Activated B cell treated with CpG ODN at 0.5 μM for 24 hours (primary cell): ENCODE data around the gene ANXA4. TPM values are rescaled to one million over a fixed set of nuclear protein-coding genes. Genes with fewer than 3 reads are reported as not detected.

ENCODE experiments used
- ATAC-seq: fragments of 200-7000 bp; cut with Tn5 transposase; one replicate; pipeline ENCODE4 v1.10.0; 2021; ENCODE audit warnings: low read depth, mild to moderate bottlenecking, moderate library complexity
- CTCF ChIA-PET: fragments of 350-600 bp; sonication (Branson Sonifier 250); formaldehyde crosslinking; loops from one replicate; lab custom pipeline; 2021; ENCODE audit warnings: antibody characterized with exemption; lab: Charles Lee
- POLR2A ChIA-PET: fragments of 350-600 bp; sonication (Branson Sonifier 250); formaldehyde crosslinking; loops from one replicate; lab custom pipeline; 2021; ENCODE audit warnings: antibody characterized with exemption; lab: Charles Lee
- DNase-seq: peaks from one replicate; pipeline ENCODE4 v3.0.0; 2022
- H3K27ac Mint-ChIP-seq: one replicate; pipeline ENCODE4 v1.8.0; 2020; ENCODE audit warnings: mixed read lengths
- H3K27me3 Mint-ChIP-seq: one replicate; pipeline ENCODE4 v1.8.0; 2021; ENCODE audit warnings: mixed read lengths
- H3K36me3 Mint-ChIP-seq: one replicate; pipeline ENCODE4 v1.8.0; 2021; ENCODE audit warnings: low read depth, mixed read lengths
- H3K4me1 Mint-ChIP-seq: one replicate; pipeline ENCODE4 v1.8.0; 2021; ENCODE audit warnings: mixed read lengths
- H3K4me3 Mint-ChIP-seq: one replicate; pipeline ENCODE4 v1.8.0; 2020; ENCODE audit warnings: mild to moderate bottlenecking, mixed read lengths
- H3K9me3 Mint-ChIP-seq: one replicate; pipeline ENCODE4 v1.8.0; 2020; ENCODE audit warnings: mixed read lengths
- intact Hi-C: fragments of 100-400 bp; cut with micrococcal nuclease; formaldehyde crosslinking; loops from one replicate; pipeline ENCODE4 v1.15.1; 2024
- total RNA-seq: library from RNA; stranded (reverse); gene quantifications from 2 replicates; pipeline ENCODE4 v1.2.3, GENCODE V29; 2022
- TF ChIP-seq, protein P1 (sequence below): fragments of 200-600 bp; IDR thresholded peaks from one replicate; pipeline ENCODE4 v1.8.0; 2022; ENCODE audit warnings: antibody characterized with exemption, mild to moderate bottlenecking

ANXA4 gene
- total RNA-seq, 1 donor from 2014 or later, result 32.0 TPM

DNA sequence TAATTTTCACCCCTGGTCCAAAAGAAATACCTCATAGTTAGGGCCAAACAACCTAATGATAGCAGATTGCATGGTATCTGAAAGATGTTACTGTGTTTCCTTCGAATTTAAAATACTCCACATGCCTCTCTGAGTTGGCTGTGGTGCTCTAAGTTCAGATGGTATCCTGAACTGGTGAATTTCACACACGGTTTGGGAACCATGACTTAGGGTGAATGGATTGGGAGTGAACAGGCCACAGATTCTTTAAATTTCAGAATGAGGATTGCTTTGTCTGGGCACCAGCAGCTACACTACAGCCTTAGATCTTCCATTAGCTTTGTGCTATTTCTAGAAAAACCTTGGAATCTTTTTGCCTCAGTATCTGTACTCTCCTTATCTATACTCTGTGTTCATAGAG lies 93.7 kb downstream of the ANXA4 start:
- H3K27ac Mint-ChIP-seq, result no peak overlapping the region
- H3K4me1 Mint-ChIP-seq, result peaks cover 42% of the 10 kb centered on the region
- H3K36me3 Mint-ChIP-seq, result peaks cover 29% of the 10 kb centered on the region
- no peak for ATAC-seq
- ChIA-PET POLR2A (no interaction called here), CTCF (no interaction called here)
- no peaks in the 10 kb centered on the region for H3K9me3 Mint-ChIP-seq
- TF ChIP-seq, protein P1, sequence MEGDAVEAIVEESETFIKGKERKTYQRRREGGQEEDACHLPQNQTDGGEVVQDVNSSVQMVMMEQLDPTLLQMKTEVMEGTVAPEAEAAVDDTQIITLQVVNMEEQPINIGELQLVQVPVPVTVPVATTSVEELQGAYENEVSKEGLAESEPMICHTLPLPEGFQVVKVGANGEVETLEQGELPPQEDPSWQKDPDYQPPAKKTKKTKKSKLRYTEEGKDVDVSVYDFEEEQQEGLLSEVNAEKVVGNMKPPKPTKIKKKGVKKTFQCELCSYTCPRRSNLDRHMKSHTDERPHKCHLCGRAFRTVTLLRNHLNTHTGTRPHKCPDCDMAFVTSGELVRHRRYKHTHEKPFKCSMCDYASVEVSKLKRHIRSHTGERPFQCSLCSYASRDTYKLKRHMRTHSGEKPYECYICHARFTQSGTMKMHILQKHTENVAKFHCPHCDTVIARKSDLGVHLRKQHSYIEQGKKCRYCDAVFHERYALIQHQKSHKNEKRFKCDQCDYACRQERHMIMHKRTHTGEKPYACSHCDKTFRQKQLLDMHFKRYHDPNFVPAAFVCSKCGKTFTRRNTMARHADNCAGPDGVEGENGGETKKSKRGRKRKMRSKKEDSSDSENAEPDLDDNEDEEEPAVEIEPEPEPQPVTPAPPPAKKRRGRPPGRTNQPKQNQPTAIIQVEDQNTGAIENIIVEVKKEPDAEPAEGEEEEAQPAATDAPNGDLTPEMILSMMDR, result no peak
- no peak for DNase-seq
- H3K27me3 Mint-ChIP-seq, result no peaks in the 10 kb centered on the region
- no peak overlapping the region for H3K4me3 Mint-ChIP-seq
- intact Hi-C loops, result no loop called here

DNA sequence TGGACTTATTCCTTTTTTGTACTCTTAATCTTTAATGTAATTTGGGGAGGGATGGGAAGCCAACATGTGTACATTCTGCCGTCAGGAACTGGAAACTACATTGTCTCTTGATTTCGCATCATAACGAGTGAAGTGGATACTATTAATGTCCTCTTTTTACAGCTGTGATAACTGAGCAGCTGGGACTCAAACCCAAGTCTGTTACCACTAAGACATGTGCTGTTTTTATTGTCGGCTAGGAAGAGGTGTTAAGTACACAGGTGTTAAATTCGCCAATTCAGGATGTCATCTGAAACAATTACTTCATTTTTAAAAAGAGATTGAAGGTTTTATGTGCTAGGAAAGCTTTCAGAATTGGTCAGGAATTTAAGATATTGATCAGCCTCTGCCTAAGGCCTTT lies 94.4 kb downstream of the ANXA4 start:
- ChIA-PET CTCF (interaction anchor here (1.1 kb wide), 1 partner anchor 111 kb away, joined by 3 read pairs; no protein-coding TSS in a partner anchor), POLR2A (no interaction called here)
- intact Hi-C loops, result no loop called here
- peaks cover 29% of the 10 kb centered on the region for H3K36me3 Mint-ChIP-seq
- no peak for ATAC-seq
- TF ChIP-seq, protein P1, result no peak
- H3K9me3 Mint-ChIP-seq, result no peaks in the 10 kb centered on the region
- no peak for DNase-seq
- H3K27me3 Mint-ChIP-seq, result no peaks in the 10 kb centered on the region
- peak overlapping the region; percentile 36 for H3K27ac Mint-ChIP-seq
- peaks cover 37% of the 10 kb centered on the region for H3K4me1 Mint-ChIP-seq
- H3K4me3 Mint-ChIP-seq, result no peak overlapping the region

DNA sequence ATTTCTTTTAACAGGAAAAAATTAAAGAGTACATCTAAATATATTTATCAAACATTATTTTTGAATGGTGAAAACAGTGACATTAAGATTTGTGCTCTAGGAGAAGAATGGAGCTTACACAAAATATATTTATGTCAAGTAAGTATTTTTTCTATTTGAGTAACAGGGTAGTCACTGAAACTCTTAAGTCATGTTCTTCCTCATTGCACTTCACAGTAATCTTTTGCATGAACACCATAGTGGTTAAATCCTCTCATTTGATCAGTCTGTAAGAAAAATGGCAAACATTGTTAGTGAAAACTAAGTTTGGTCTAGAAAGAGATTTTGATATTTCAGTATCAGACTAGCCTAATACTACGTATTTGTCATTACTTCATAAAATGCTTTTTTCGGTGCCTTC lies 95.6 kb downstream of the ANXA4 start:
- CTCF ChIA-PET, result interaction anchor here (1.1 kb wide), 1 partner anchor 113 kb away, joined by 3 read pairs; no protein-coding TSS in a partner anchor
- POLR2A ChIA-PET, result no interaction called here
- Mint-ChIP-seq H3K27me3 (no peaks in the 10 kb centered on the region), H3K9me3 (no peaks in the 10 kb centered on the region), H3K27ac (no peak overlapping the region), H3K36me3 (peaks cover 33% of the 10 kb centered on the region), H3K4me3 (no peak overlapping the region), H3K4me1 (peaks cover 27% of the 10 kb centered on the region)
- intact Hi-C loops, result no loop called here
- TF ChIP-seq, protein P1, result no peak
- DNase-seq, result no peak
- no peak for ATAC-seq

DNA sequence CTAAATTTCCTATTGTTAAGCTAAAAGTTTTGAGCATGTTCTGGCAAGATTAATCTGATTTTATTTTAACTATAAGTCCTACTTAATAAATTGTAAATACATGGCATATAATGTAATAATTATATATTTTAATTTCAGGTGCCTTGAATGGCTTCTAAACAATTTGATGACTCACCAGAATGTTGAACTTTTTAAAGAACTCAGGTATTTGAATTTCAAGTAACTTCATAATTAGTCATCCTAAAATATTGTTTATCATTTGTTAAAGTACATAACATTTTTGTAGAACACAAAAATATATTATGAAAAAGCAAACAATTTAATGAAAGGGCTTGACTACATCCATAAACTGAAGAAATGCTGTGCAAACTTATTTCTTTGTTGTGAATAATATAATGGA lies 102.1 kb downstream of the ANXA4 start:
- peaks cover 55% of the 10 kb centered on the region for H3K36me3 Mint-ChIP-seq
- no peaks in the 10 kb centered on the region for H3K9me3 Mint-ChIP-seq
- no peak for DNase-seq
- TF ChIP-seq, protein P1, result no peak
- intact Hi-C loops, result no loop called here
- H3K4me3 Mint-ChIP-seq, result no peak overlapping the region
- H3K27me3 Mint-ChIP-seq, result no peaks in the 10 kb centered on the region
- ATAC-seq, result no peak
- ChIA-PET POLR2A (no interaction called here), CTCF (no interaction called here)
- H3K4me1 Mint-ChIP-seq, result no peaks in the 10 kb centered on the region
- no peak overlapping the region for H3K27ac Mint-ChIP-seq

DNA sequence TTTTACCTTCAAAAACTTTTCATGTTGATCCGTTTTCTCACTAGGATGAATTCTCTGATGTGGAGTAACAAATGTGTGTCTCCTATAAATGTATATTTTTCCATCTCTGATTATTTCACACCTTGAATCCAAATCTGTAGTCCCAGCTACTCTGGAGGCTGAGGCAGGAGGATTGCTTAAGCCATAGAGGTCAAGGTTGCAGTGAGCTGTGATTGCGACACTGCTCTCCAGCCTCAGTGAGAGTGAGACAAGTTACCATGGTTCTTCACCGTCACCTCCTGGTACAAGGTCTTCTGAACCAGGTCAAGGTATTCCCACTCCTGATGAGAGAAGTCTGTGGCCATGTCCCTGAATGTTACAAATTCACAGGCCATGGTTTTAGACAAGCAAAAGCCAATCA lies 102.6 kb downstream of the ANXA4 start:
- ATAC-seq (no peak), DNase-seq (no peak)
- intact Hi-C loops, result no loop called here
- Mint-ChIP-seq H3K4me3 (no peak overlapping the region), H3K9me3 (no peaks in the 10 kb centered on the region), H3K27ac (no peak overlapping the region), H3K27me3 (no peaks in the 10 kb centered on the region), H3K4me1 (no peaks in the 10 kb centered on the region), H3K36me3 (peaks cover 53% of the 10 kb centered on the region)
- ChIA-PET CTCF (interaction anchor here (0.8 kb wide), 1 partner anchor 120 kb away, joined by 4 read pairs; no protein-coding TSS in a partner anchor), POLR2A (no interaction called here)
- TF ChIP-seq, protein P1, result no peak
